DND-41 (cell line): Measurements from ENCODE around the gene ZNF281.

Experiments used
- EZH2 ChIP-seq: IDR thresholded peaks from 3 replicates; pipeline ENCODE4 v1.6.1; 2012; ENCODE audit warnings: borderline replicate concordance, low read depth, mild to moderate bottlenecking, moderate library complexity, low read length, inconsistent platforms; ENCODE audit not compliant: severe bottlenecking
- TF ChIP-seq, protein P1 (sequence below): IDR thresholded peaks from 2 replicates; pipeline ENCODE4 v1.5.1; 2012; ENCODE audit warnings: borderline replicate concordance, low read length, moderate library complexity, mild to moderate bottlenecking; ENCODE audit not compliant: poor library complexity, severe bottlenecking; ENCODE audit errors: extremely low read depth

DNA sequence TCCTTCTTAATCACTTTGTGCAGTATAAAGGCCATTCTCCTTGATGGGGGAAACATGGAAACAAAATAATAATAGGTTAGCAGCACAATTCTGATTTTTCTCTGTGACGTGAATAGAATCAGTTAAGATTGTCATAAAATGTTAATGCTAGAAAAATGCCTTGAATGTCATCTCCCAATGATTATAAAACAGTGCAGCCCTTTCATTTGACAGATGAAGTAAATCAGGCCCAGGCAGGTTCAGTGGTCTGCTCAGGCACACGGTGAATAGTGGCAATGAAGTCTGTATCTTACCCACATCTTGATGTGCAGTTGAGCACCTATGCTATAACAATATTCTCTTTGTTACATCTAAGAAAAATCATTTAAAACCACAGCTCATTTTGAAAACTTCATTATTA is 32.2 kb upstream of the ZNF281 start:
- TF ChIP-seq EZH2: no peak
- TF ChIP-seq, protein P1, sequence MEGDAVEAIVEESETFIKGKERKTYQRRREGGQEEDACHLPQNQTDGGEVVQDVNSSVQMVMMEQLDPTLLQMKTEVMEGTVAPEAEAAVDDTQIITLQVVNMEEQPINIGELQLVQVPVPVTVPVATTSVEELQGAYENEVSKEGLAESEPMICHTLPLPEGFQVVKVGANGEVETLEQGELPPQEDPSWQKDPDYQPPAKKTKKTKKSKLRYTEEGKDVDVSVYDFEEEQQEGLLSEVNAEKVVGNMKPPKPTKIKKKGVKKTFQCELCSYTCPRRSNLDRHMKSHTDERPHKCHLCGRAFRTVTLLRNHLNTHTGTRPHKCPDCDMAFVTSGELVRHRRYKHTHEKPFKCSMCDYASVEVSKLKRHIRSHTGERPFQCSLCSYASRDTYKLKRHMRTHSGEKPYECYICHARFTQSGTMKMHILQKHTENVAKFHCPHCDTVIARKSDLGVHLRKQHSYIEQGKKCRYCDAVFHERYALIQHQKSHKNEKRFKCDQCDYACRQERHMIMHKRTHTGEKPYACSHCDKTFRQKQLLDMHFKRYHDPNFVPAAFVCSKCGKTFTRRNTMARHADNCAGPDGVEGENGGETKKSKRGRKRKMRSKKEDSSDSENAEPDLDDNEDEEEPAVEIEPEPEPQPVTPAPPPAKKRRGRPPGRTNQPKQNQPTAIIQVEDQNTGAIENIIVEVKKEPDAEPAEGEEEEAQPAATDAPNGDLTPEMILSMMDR: no peak
